ENCODE measurements around the gene SLC13A2.

Gene SLC13A2

GRCh38 chr17:28478712-28479615 is 5.5 kb downstream of the SLC13A2 start:
- ChIA-PET POLR2A (no interaction called here), CTCF (no interaction called here)
- TF ChIP-seq FOXM1 (IDR thresholded peaks at IDR 0.05; ENCODE audit: borderline replicate concordance) (no peak), LEF1 (IDR thresholded peaks at IDR 0.05; ENCODE audit: borderline replicate concordance) (no peak), TARDBP (IDR thresholded peaks at IDR 0.05) (no peak), FOXK2 (IDR thresholded peaks at IDR 0.05) (no peak), ZNF384 (IDR thresholded peaks at IDR 0.05) (no peak), ARNT (IDR thresholded peaks at IDR 0.05) (no peak), SUZ12 (IDR thresholded peaks at IDR 0.05) (no peak), SP1 (IDR thresholded peaks at IDR 0.05) (no peak), NFRKB (IDR thresholded peaks at IDR 0.05) (no peak), FOXA1 (IDR thresholded peaks at IDR 0.05) (no peak), ELF4 (IDR thresholded peaks at IDR 0.05) (no peak), HDGF (IDR thresholded peaks at IDR 0.05; ENCODE audit: borderline replicate concordance) (no peak), PKNOX1 (IDR thresholded peaks at IDR 0.05) (no peak), L3MBTL2 (conservative IDR thresholded peaks at IDR 0.05) (no peak), BHLHE40 (IDR thresholded peaks at IDR 0.05; ENCODE audit: borderline replicate concordance) (no peak), CTBP1 (IDR thresholded peaks at IDR 0.05; ENCODE audit: borderline replicate concordance) (no peak)
- DNase-seq (ENCODE audit: extremely low spot score), result no peak

GRCh38 chr17:28480278-28480677 is 6.8 kb downstream of the SLC13A2 start:
- ChIA-PET POLR2A (interaction anchor here (1.0 to 1.4 kb wide), 2 partner anchors 13 to 73 kb away, joined by 3 to 4 read pairs; no protein-coding TSS in a partner anchor), CTCF (no interaction called here)
- no peak for TF ChIP-seq HDGF (IDR thresholded peaks at IDR 0.05; ENCODE audit: borderline replicate concordance)
- no peak for DNase-seq (ENCODE audit: extremely low spot score)

- DNase-seq (ENCODE audit: extremely low spot score), result no peak
- ChIA-PET CTCF (no interaction called here), POLR2A (interaction anchor here (1.0 to 1.4 kb wide), 2 partner anchors 14 to 73 kb away, joined by 3 to 4 read pairs; no protein-coding TSS in a partner anchor)
- TF ChIP-seq L3MBTL2 (conservative IDR thresholded peaks at IDR 0.05), result no peak
- no peak for TF ChIP-seq FOXA1 (IDR thresholded peaks at IDR 0.05)
- TF ChIP-seq CTBP1 (IDR thresholded peaks at IDR 0.05; ENCODE audit: borderline replicate concordance), result no peak
- TF ChIP-seq SP1 (IDR thresholded peaks at IDR 0.05), result no peak
- TF ChIP-seq LEF1 (IDR thresholded peaks at IDR 0.05; ENCODE audit: borderline replicate concordance), result no peak
- no peak for TF ChIP-seq HDGF (IDR thresholded peaks at IDR 0.05; ENCODE audit: borderline replicate concordance)
- no peak for TF ChIP-seq BHLHE40 (IDR thresholded peaks at IDR 0.05; ENCODE audit: borderline replicate concordance)
- no peak for TF ChIP-seq ARNT (IDR thresholded peaks at IDR 0.05)
- TF ChIP-seq SUZ12 (IDR thresholded peaks at IDR 0.05), result no peak
- TF ChIP-seq FOXK2 (IDR thresholded peaks at IDR 0.05), result no peak
- TF ChIP-seq ELF4 (IDR thresholded peaks at IDR 0.05), result no peak
- TF ChIP-seq ZNF384 (IDR thresholded peaks at IDR 0.05), result no peak
- TF ChIP-seq FOXM1 (IDR thresholded peaks at IDR 0.05; ENCODE audit: borderline replicate concordance), result no peak
- no peak for TF ChIP-seq NFRKB (IDR thresholded peaks at IDR 0.05)
- no peak for TF ChIP-seq TARDBP (IDR thresholded peaks at IDR 0.05)
- TF ChIP-seq PKNOX1 (IDR thresholded peaks at IDR 0.05), result no peak
Observed at GRCh38 chr17:28480799-28481571, 7.5 kb downstream of the SLC13A2 start.

- POLR2A ChIA-PET, result no interaction called here
- no peak for TF ChIP-seq SUZ12 (IDR thresholded peaks at IDR 0.05)
- TF ChIP-seq FOXM1 (IDR thresholded peaks at IDR 0.05; ENCODE audit: borderline replicate concordance), result no peak
- no peak for TF ChIP-seq LEF1 (IDR thresholded peaks at IDR 0.05; ENCODE audit: borderline replicate concordance)
- no peak for TF ChIP-seq TARDBP (IDR thresholded peaks at IDR 0.05)
- TF ChIP-seq CTBP1 (IDR thresholded peaks at IDR 0.05; ENCODE audit: borderline replicate concordance), result no peak
- no peak for TF ChIP-seq PKNOX1 (IDR thresholded peaks at IDR 0.05)
- no peak for TF ChIP-seq L3MBTL2 (conservative IDR thresholded peaks at IDR 0.05)
- TF ChIP-seq ARNT (IDR thresholded peaks at IDR 0.05), result no peak
- TF ChIP-seq ZNF384 (IDR thresholded peaks at IDR 0.05), result no peak
- no peak for TF ChIP-seq NFRKB (IDR thresholded peaks at IDR 0.05)
- TF ChIP-seq FOXK2 (IDR thresholded peaks at IDR 0.05), result no peak
- TF ChIP-seq SP1 (IDR thresholded peaks at IDR 0.05), result no peak
- no peak for TF ChIP-seq ELF4 (IDR thresholded peaks at IDR 0.05)
- no peak for TF ChIP-seq FOXA1 (IDR thresholded peaks at IDR 0.05)
- no peak for TF ChIP-seq BHLHE40 (IDR thresholded peaks at IDR 0.05; ENCODE audit: borderline replicate concordance)
- TF ChIP-seq HDGF (IDR thresholded peaks at IDR 0.05; ENCODE audit: borderline replicate concordance), result no peak
- no peak for DNase-seq (ENCODE audit: extremely low spot score)
- CTCF ChIA-PET, result no interaction called here
Observed at GRCh38 chr17:28482551-28483199, 9.2 kb downstream of the SLC13A2 start.

GRCh38 chr17:28484296-28484695 is 10.9 kb downstream of the SLC13A2 start:
- DNase-seq (ENCODE audit: extremely low spot score), result no peak
- no peak for TF ChIP-seq NFRKB (IDR thresholded peaks at IDR 0.05)
- no peak for TF ChIP-seq CTBP1 (IDR thresholded peaks at IDR 0.05; ENCODE audit: borderline replicate concordance)
- no peak for TF ChIP-seq LEF1 (IDR thresholded peaks at IDR 0.05; ENCODE audit: borderline replicate concordance)
- no peak for TF ChIP-seq ZNF384 (IDR thresholded peaks at IDR 0.05)
- TF ChIP-seq PKNOX1 (IDR thresholded peaks at IDR 0.05), result no peak
- TF ChIP-seq FOXM1 (IDR thresholded peaks at IDR 0.05; ENCODE audit: borderline replicate concordance), result no peak
- TF ChIP-seq ELF4 (IDR thresholded peaks at IDR 0.05), result no peak
- TF ChIP-seq TARDBP (IDR thresholded peaks at IDR 0.05), result no peak
- TF ChIP-seq FOXA1 (IDR thresholded peaks at IDR 0.05), result no peak
- TF ChIP-seq SP1 (IDR thresholded peaks at IDR 0.05), result no peak
- ChIA-PET POLR2A (no interaction called here), CTCF (no interaction called here)
